Skeletal muscle satellite cell (primary cell): Measurements from ENCODE around the gene SARDH.

Experiments used
- H3K27me3 ChIP-seq: 2 replicates; pipeline ENCODE4 v1.7.0; 2013; ENCODE audit warnings: low read length; ENCODE audit not compliant: control insufficient read depth, insufficient read depth
- H3K36me3 ChIP-seq: 2 replicates; pipeline ENCODE4 v1.7.0; 2013; ENCODE audit warnings: mild to moderate bottlenecking, control low read depth, low read length; ENCODE audit not compliant: insufficient read depth
- H3K4me1 ChIP-seq: 2 replicates; pipeline ENCODE4 v1.7.0; 2013; ENCODE audit warnings: low read length; ENCODE audit not compliant: control insufficient read depth, insufficient read depth
- H3K4me2 ChIP-seq: 2 replicates; pipeline ENCODE4 v1.7.0; 2013; ENCODE audit warnings: mild to moderate bottlenecking, low read length
- H3K4me3 ChIP-seq: 2 replicates; pipeline ENCODE4 v1.7.0; 2013; ENCODE audit warnings: low read length
- H3K9ac ChIP-seq: 2 replicates; pipeline ENCODE4 v1.7.0; 2013; ENCODE audit warnings: mild to moderate bottlenecking, low read depth, low read length, moderate library complexity
- H3K9me3 ChIP-seq: replicated peaks from 2 replicates; pipeline ENCODE4 v1.7.0; 2013; ENCODE audit warnings: mild to moderate bottlenecking, control low read depth, low read length

SARDH gene

DNA sequence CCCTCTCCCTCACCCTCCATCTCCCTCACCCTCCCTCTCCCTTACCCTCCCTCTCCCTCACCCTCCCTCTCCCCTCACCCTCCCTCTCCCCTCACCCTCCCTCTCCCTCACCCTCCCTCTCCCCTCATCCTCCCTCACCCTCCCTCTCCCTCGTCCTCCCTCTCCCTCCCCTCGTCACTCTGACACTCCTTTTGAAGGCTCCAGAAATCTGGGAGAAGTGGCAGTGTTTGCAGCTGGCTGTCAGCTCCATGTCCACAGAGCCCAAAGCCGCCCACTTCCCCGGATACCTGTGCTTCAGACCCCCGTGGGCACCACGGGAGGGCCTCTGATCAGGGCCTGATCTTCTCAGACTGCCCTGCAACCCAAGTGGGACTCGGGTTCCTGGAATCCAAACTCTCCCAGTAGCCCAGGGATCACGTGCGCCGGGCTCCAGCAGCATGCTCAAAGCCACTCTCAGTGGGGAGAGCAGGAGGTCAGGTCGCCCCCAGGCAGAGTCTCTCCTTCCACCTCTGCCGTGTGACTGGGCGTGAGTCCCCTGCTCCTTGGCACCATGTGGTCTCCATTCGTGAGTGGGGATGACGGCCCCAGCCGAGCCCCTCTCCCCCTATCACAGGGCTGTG, 68.9 kb downstream of the SARDH start:
- H3K4me1 ChIP-seq, result no peaks in the 10 kb centered on the region
- no peak overlapping the region for H3K4me3 ChIP-seq
- no peak overlapping the region for H3K4me2 ChIP-seq
- no peaks in the 10 kb centered on the region for H3K9me3 ChIP-seq
- no peak overlapping the region for H3K9ac ChIP-seq
- no peaks in the 10 kb centered on the region for H3K27me3 ChIP-seq
- no peaks in the 10 kb centered on the region for H3K36me3 ChIP-seq

GRCh38 chr9:133667759-133668450, 70.2 kb downstream of the SARDH start:
- no peaks in the 10 kb centered on the region for H3K9me3 ChIP-seq
- H3K4me3 ChIP-seq, result no peak overlapping the region
- no peak overlapping the region for H3K4me2 ChIP-seq
- no peaks in the 10 kb centered on the region for H3K36me3 ChIP-seq
- no peak overlapping the region for H3K9ac ChIP-seq
- no peaks in the 10 kb centered on the region for H3K4me1 ChIP-seq
- H3K27me3 ChIP-seq, result no peaks in the 10 kb centered on the region

DNA sequence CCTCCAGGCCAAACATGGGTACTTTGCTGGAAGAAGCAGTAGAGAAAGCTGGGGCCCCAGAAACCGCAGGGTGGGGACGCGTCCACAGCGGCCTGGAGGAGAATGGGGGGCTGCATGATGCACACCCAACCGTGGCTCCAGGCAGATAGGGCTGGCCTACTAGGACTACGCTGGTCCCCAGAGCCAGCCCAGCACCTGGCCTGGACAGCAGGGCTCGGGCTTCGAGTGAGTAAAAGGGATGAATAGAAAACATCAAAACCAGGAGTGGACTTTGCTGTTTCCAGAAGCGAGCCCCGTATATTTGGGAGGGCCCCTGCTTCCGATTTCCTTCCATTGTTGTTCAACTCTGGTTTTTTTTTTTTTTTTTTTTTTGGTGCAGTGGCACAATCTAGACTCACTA, 71.3 kb downstream of the SARDH start:
- Histone ChIP-seq H3K36me3 (no peaks in the 10 kb centered on the region), H3K4me1 (no peaks in the 10 kb centered on the region), H3K4me2 (no peak overlapping the region), H3K27me3 (no peaks in the 10 kb centered on the region), H3K4me3 (no peak overlapping the region), H3K9ac (no peak overlapping the region), H3K9me3 (no peaks in the 10 kb centered on the region)

- Histone ChIP-seq H3K4me2 (no peak overlapping the region), H3K9me3 (no peaks in the 10 kb centered on the region), H3K27me3 (no peaks in the 10 kb centered on the region), H3K36me3 (no peaks in the 10 kb centered on the region), H3K4me3 (no peak overlapping the region), H3K9ac (no peak overlapping the region), H3K4me1 (no peaks in the 10 kb centered on the region)
Measured at GRCh38 chr9:133666387-133666786, 71.8 kb downstream of the SARDH start.

DNA sequence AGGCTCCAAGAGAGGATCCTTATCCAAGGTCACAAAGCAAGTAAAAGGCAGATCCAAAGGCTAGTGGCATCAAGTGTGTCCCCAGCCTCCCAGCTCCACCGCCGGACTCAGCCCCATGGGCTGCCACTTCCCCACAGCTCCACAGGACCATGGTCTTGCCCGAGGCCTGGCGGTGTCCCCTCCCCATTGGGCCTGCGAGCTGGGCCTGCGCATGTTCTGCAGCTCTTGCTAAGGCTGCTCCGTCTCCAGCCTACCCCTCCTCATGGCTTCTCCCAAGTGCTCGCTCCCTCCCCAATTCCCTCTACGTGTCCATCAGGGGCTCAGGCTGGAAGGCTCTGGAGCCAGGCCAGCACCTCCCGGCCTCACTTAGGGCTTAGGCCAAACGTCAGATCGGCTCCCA, 72.6 kb downstream of the SARDH start:
- Histone ChIP-seq H3K4me3 (no peak overlapping the region), H3K4me1 (no peaks in the 10 kb centered on the region), H3K9ac (no peak overlapping the region), H3K9me3 (no peaks in the 10 kb centered on the region), H3K36me3 (no peaks in the 10 kb centered on the region), H3K4me2 (no peak overlapping the region), H3K27me3 (no peaks in the 10 kb centered on the region)

DNA sequence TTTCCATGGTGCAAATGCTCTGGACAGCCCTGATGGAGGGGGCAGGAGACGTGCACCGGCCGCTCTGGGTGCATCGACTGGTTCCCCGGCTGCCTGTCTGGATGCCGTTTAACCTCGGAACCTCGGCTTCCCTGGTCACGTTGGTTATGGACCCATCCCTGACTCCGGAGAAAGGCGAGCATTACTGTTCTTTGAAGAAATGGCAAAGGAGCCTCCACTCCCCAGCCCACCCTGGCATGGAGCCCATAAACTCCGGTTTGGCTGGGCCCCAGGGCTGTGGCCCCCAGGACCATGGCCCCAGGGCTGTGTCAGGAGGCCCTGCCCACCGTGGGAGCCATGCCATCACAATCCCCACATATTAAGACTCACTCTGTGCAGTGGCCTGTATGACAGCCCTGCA, 73.1 kb downstream of the SARDH start:
- no peaks in the 10 kb centered on the region for H3K36me3 ChIP-seq
- H3K4me3 ChIP-seq, result no peak overlapping the region
- no peaks in the 10 kb centered on the region for H3K4me1 ChIP-seq
- H3K9me3 ChIP-seq, result no peaks in the 10 kb centered on the region
- H3K4me2 ChIP-seq, result no peak overlapping the region
- H3K27me3 ChIP-seq, result no peaks in the 10 kb centered on the region
- no peak overlapping the region for H3K9ac ChIP-seq

GRCh38 chr9:133664173-133665050, 73.7 kb downstream of the SARDH start:
- H3K9ac ChIP-seq, result no peak overlapping the region
- H3K4me3 ChIP-seq, result no peak overlapping the region
- H3K4me2 ChIP-seq, result no peak overlapping the region
- H3K9me3 ChIP-seq, result no peaks in the 10 kb centered on the region
- no peaks in the 10 kb centered on the region for H3K27me3 ChIP-seq
- H3K4me1 ChIP-seq, result peaks cover 3% of the 10 kb centered on the region
- no peaks in the 10 kb centered on the region for H3K36me3 ChIP-seq

DNA sequence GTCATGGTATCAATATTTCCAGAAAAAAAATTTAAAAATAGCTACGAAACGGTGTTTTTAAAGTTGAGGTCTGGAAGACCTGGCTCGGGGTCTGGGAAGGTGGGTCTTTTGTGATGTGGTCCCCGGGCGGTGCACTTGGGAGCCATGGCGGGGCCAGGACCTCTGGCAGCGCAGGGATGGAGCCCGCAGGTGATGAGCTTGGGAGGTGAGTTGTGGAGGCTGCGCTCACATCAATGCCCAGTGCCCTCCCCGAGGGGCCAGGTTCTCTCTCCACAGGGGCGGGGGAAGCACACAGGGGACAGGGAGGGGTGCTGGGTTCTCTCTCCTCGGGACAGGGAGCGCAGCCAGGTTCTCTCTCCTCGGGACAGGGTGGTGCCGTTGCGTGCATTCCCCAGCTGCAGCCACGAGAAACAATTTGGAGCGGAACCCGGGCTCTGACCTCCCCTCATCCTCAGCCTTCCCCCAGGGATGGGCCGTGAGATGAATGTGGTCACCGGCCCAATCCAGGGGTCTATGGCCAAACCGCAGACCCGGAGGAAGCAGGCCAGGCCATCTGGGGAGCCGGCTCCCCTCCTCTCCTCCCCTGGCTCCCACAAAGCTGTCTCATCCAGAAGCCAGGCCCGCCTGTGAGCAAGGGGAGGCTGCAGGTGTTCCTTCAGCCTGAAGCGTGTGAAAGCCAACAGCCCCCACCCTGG, 76.2 kb downstream of the SARDH start:
- no peaks in the 10 kb centered on the region for H3K36me3 ChIP-seq
- H3K9ac ChIP-seq, result no peak overlapping the region
- H3K4me3 ChIP-seq, result no peak overlapping the region
- peaks cover 13% of the 10 kb centered on the region for H3K27me3 ChIP-seq
- H3K9me3 ChIP-seq, result no peaks in the 10 kb centered on the region
- peaks cover 16% of the 10 kb centered on the region for H3K4me1 ChIP-seq
- no peak overlapping the region for H3K4me2 ChIP-seq

- H3K9me3 ChIP-seq, result no peaks in the 10 kb centered on the region
- peaks cover 16% of the 10 kb centered on the region for H3K4me1 ChIP-seq
- H3K36me3 ChIP-seq, result no peaks in the 10 kb centered on the region
- H3K27me3 ChIP-seq, result peaks cover 38% of the 10 kb centered on the region
- H3K9ac ChIP-seq, result no peak overlapping the region
- H3K4me2 ChIP-seq, result peak overlapping the region; percentile 79
- peak overlapping the region; percentile 51 for H3K4me3 ChIP-seq
Measured at GRCh38 chr9:133659516-133659915, 78.6 kb downstream of the SARDH start.

- Histone ChIP-seq H3K4me2 (peak overlapping the region; percentile 79), H3K36me3 (no peaks in the 10 kb centered on the region), H3K4me1 (peaks cover 16% of the 10 kb centered on the region), H3K9ac (peak overlapping the region; percentile 2), H3K9me3 (no peaks in the 10 kb centered on the region), H3K27me3 (peaks cover 44% of the 10 kb centered on the region), H3K4me3 (peak overlapping the region; percentile 51)
Measured at GRCh38 chr9:133658442-133659431, 79.4 kb downstream of the SARDH start.
